NOMO-1 treated with DMSO at 0.1 percent for 48 hours (cell line): ENCODE measurements around the gene ATP2A3.
A peak's percentile ranks its signal among the peaks of the same experiment; 100 is the strongest.

ENCODE experiments used
- DNase-seq: peaks from one replicate; lab custom pipeline; 2025; ENCODE audit not compliant: unreplicated experiment; lab: John Stamatoyannopoulos, UW

ATP2A3 gene

GRCh38 chr17:3893003-3893719 is 71.1 kb downstream of the ATP2A3 start, which contains the start of gene CAMKK1:
Gene CAMKK1 (minus strand): TSS chr17:3893053. CDS start chr17:3885687, 7,366 bp downstream.
- peak; percentile 84 for DNase-seq

- peak; percentile 43 for DNase-seq
Observed at GRCh38 chr17:3892095-3892998, 71.9 kb downstream of the ATP2A3 start.

- no peak for DNase-seq
Observed at GRCh38 chr17:3891626-3892094, 72.6 kb downstream of the ATP2A3 start.

GRCh38 chr17:3890878-3891219 is 73.4 kb downstream of the ATP2A3 start:
- DNase-seq = no peak

GRCh38 chr17:3890082-3890877 is 74.0 kb downstream of the ATP2A3 start:
- no peak for DNase-seq

GRCh38 chr17:3889325-3890012 is 74.8 kb downstream of the ATP2A3 start:
- no peak for DNase-seq

GRCh38 chr17:3888343-3889171 is 75.7 kb downstream of the ATP2A3 start:
- no peak for DNase-seq

GRCh38 chr17:3887804-3888203 is 76.4 kb downstream of the ATP2A3 start:
- no peak for DNase-seq

- no peak for DNase-seq
Observed at GRCh38 chr17:3887394-3887793, 76.8 kb downstream of the ATP2A3 start.

- DNase-seq = peak; percentile 65
Observed at GRCh38 chr17:3886776-3887175, 77.5 kb downstream of the ATP2A3 start.

GRCh38 chr17:3885970-3886369 is 78.3 kb downstream of the ATP2A3 start:
- DNase-seq = no peak

- DNase-seq = no peak
Observed at GRCh38 chr17:3885271-3885670, 79.0 kb downstream of the ATP2A3 start.

- DNase-seq = no peak
Observed at GRCh38 chr17:3884188-3884587, 80.0 kb downstream of the ATP2A3 start.

GRCh38 chr17:3882276-3882675 is 82.0 kb downstream of the ATP2A3 start:
- no peak for DNase-seq

GRCh38 chr17:3880983-3881382 is 83.3 kb downstream of the ATP2A3 start:
- no peak for DNase-seq

GRCh38 chr17:3879591-3880417 is 84.4 kb downstream of the ATP2A3 start:
- no peak for DNase-seq

GRCh38 chr17:3879186-3879585 is 85.1 kb downstream of the ATP2A3 start:
- no peak for DNase-seq

- no peak for DNase-seq
Observed at GRCh38 chr17:3877220-3877619, 87.0 kb downstream of the ATP2A3 start.

- DNase-seq = no peak
Observed at GRCh38 chr17:3875317-3875716, 88.9 kb downstream of the ATP2A3 start.
